Liver (tissue), 9 donors: ENCODE results near the gene TSPO2. TPM values are rescaled to one million over a fixed set of nuclear protein-coding genes. Genes with fewer than 3 reads are reported as not detected.

Experiments
- DNase-seq: peaks from one replicate; pipeline ENCODE4 v3.0.0-alpha.2; 2017; ENCODE audit warnings: low spot score
- H3K27ac ChIP-seq, 2 donors: one replicate each; pipeline ENCODE4 v1.7.0; 2013; ENCODE audit warnings: inconsistent platforms in 2 of 2, low read length in 2 of 2, control low read depth in 1 of 2, low read depth in 1 of 2, mild to moderate bottlenecking in 1 of 2
- H3K27me3 ChIP-seq, 4 donors: one replicate each; pipeline versions ENCODE4 v1.6.1 to v1.7.0; 2013; ENCODE audit warnings: low read length in 3 of 4, inconsistent platforms in 1 of 4, mild to moderate bottlenecking in 1 of 4, moderate library complexity in 1 of 4; ENCODE audit not compliant: control insufficient read depth in 4 of 4, insufficient read depth in 4 of 4
- H3K36me3 ChIP-seq, 4 donors: one replicate each; pipeline versions ENCODE4 v1.6.1 to v1.7.0; 2013; ENCODE audit warnings: low read length in 3 of 4, mild to moderate bottlenecking in 3 of 4, low read depth in 1 of 4, moderate library complexity in 1 of 4; ENCODE audit not compliant: control insufficient read depth in 4 of 4, insufficient read depth in 3 of 4
- H3K4me1 ChIP-seq, 4 donors: one replicate each; pipeline versions ENCODE4 v1.6.1 to v1.7.0; 2013; ENCODE audit warnings: low read length in 3 of 4, mild to moderate bottlenecking in 3 of 4, moderate library complexity in 1 of 4; ENCODE audit not compliant: control insufficient read depth in 4 of 4, insufficient read depth in 4 of 4
- H3K4me3 ChIP-seq, 3 donors: one replicate each; pipeline versions ENCODE4 v1.6.1 to v1.7.0; 2013; ENCODE audit warnings: low read length in 3 of 3, control low read depth in 1 of 3, low read depth in 1 of 3, mild to moderate bottlenecking in 1 of 3
- H3K9ac ChIP-seq, 2 donors: one replicate each; pipeline ENCODE4 v1.7.0; 2013; ENCODE audit warnings: low read length in 2 of 2, mild to moderate bottlenecking in 2 of 2, moderate library complexity in 2 of 2, control low read depth in 1 of 2, low read depth in 1 of 2
- H3K9me3 ChIP-seq, 4 donors: one replicate each; pipeline versions ENCODE4 v1.6.1 to v1.7.0; 2013; ENCODE audit warnings: low read length in 3 of 4; ENCODE audit not compliant: control insufficient read depth in 4 of 4
- ATF3 ChIP-seq: IDR thresholded peaks from 2 replicates; pipeline ENCODE4 v1.6.1; 2016; ENCODE audit warnings: antibody characterized with exemption
- EGR1 ChIP-seq, 2 donors: IDR thresholded peaks; 2 replicates each; pipeline ENCODE4 v1.6.1; 2016 to 2018; ENCODE audit warnings: antibody characterized with exemption in 2 of 2, low read depth in 2 of 2
- FOXA1 ChIP-seq: IDR thresholded peaks from 2 replicates; pipeline ENCODE4 v1.6.1; 2016; ENCODE audit warnings: antibody characterized with exemption
- FOXA2 ChIP-seq: IDR thresholded peaks from 2 replicates; pipeline ENCODE4 v1.6.1; 2016; ENCODE audit warnings: antibody characterized with exemption
- HNF4A ChIP-seq, 2 donors: conservative IDR thresholded peaks; 2 replicates each; pipeline ENCODE4 v1.6.1; 2016; ENCODE audit warnings: antibody characterized with exemption in 2 of 2, mild to moderate bottlenecking in 2 of 2
- HNF4G ChIP-seq: IDR thresholded peaks from 2 replicates; pipeline ENCODE4 v1.6.1; 2016; ENCODE audit warnings: antibody characterized with exemption
- MAX ChIP-seq: IDR thresholded peaks from 2 replicates; pipeline ENCODE4 v1.6.1; 2016; ENCODE audit warnings: antibody characterized with exemption
- NR2F2 ChIP-seq: IDR thresholded peaks from 2 replicates; pipeline ENCODE4 v1.6.1; 2016; ENCODE audit warnings: antibody characterized with exemption
- RAD21 ChIP-seq, 2 donors: IDR thresholded peaks; 2 replicates each; pipeline ENCODE4 v1.6.1; 2016; ENCODE audit warnings: antibody characterized with exemption in 2 of 2, mild to moderate bottlenecking in 2 of 2
- REST ChIP-seq: IDR thresholded peaks from 2 replicates; pipeline ENCODE4 v1.6.1; 2016; ENCODE audit warnings: antibody characterized with exemption, mild to moderate bottlenecking
- RXRA ChIP-seq, 2 donors: IDR thresholded peaks; 2 replicates each; pipeline ENCODE4 v1.6.1; 2017 to 2018; ENCODE audit warnings: antibody characterized with exemption in 2 of 2, mild to moderate bottlenecking in 1 of 2
- SP1 ChIP-seq: IDR thresholded peaks from 2 replicates; pipeline ENCODE4 v1.6.1; 2018; ENCODE audit warnings: antibody characterized with exemption, mild to moderate bottlenecking
- TAF1 ChIP-seq: conservative IDR thresholded peaks from 2 replicates; pipeline ENCODE4 v1.6.1; 2016; ENCODE audit warnings: antibody characterized with exemption, mild to moderate bottlenecking
- YY1 ChIP-seq: IDR thresholded peaks from 2 replicates; pipeline ENCODE4 v1.6.1; 2016; ENCODE audit warnings: antibody characterized with exemption, mild to moderate bottlenecking
- ZBTB33 ChIP-seq: IDR thresholded peaks from 2 replicates; pipeline ENCODE4 v1.6.1; 2016; ENCODE audit warnings: antibody characterized with exemption
- WGBS: extraction: QIAGEN DNeasy Blood & Tissue Kit; methylation state at CpG from one replicate; pipeline ENCODE4 v1.1.7; 2013; 5-methylcytosine and 5-hydroxymethylcytosine counted together
- polyA plus RNA-seq, 2 donors: library from polyadenylated mRNA; stranded (reverse) in 1 of 2; unstranded in 1 of 2; fragments of 200-250 nt in 1 of 2; fragments of >200 nt in 1 of 2; fragmentation: Nextera tagmentation in 1 of 2; extraction: Ambion mirVana in 1 of 2; gene quantifications; one replicate each; pipeline versions ENCODE4 v1.2.1 to v1.2.3, GENCODE V29; 2013 to 2015
- total RNA-seq, 2 donors: library from RNA; depleted of rRNA; stranded (reverse); fragments of >200 nt; gene quantifications; one replicate each; pipeline ENCODE4 v1.2.3, GENCODE V29; 2014
- donor health status: healthy.
- donor health status: healthy.
- donor health status: healthy.
- donor health status: healthy.
- donor health status: healthy.

Gene TSPO2
- total and polyA plus RNA-seq, 4 donors = 0.25 to 64.9 (median 0.43) TPM

GRCh38 chr6:41017663-41018062 lies 24.6 kb upstream of the TSPO2 start:
- Histone ChIP-seq H3K27ac (no peak overlapping the region), H3K9me3 (no peaks in the 10 kb centered on the region), H3K4me1 (peaks cover 5 to 23% (median 17%) of the 10 kb centered on the region in 4 donors), H3K27me3 (no peaks in the 10 kb centered on the region), H3K9ac (no peak overlapping the region), H3K4me3 (no peak overlapping the region), H3K36me3 (no peaks in the 10 kb centered on the region)
- DNase-seq = no peak
- TF ChIP-seq SP1 = no peak
- TF ChIP-seq MAX = no peak
- TF ChIP-seq EGR1 (IDR thresholded peaks at IDR 0.05; ENCODE audit: low read depth in 2 of 2) = no peak
- TF ChIP-seq REST = no peak
- no peak for TF ChIP-seq ATF3
- TF ChIP-seq FOXA1 = no peak
- TF ChIP-seq FOXA2 = no peak
- no peak for TF ChIP-seq HNF4A (conservative IDR thresholded peaks at IDR 0.05)
- no peak for TF ChIP-seq NR2F2
- TF ChIP-seq HNF4G = no peak
- no peak for TF ChIP-seq TAF1
- TF ChIP-seq YY1 = no peak
- no peak for TF ChIP-seq RXRA (IDR thresholded peaks at IDR 0.05)
- no peak for TF ChIP-seq ZBTB33
- TF ChIP-seq RAD21 (IDR thresholded peaks at IDR 0.05) = no peak
- 75% methylated on average over 1 of the region's 1 CpG for WGBS

GRCh38 chr6:41021832-41022231 lies 20.4 kb upstream of the TSPO2 start:
- Histone ChIP-seq H3K36me3 (peaks cover 0 to 3% (median 0%) of the 10 kb centered on the region in 4 donors), H3K27me3 (no peaks in the 10 kb centered on the region), H3K9me3 (no peaks in the 10 kb centered on the region), H3K9ac (no peak overlapping the region), H3K4me3 (no peak overlapping the region), H3K27ac (no peak overlapping the region), H3K4me1 (peaks cover 0 to 3% (median 1%) of the 10 kb centered on the region in 4 donors)
- no peak for DNase-seq
- 93% methylated on average over 3 of the region's 3 CpGs for WGBS
- no peak for TF ChIP-seq FOXA2
- no peak for TF ChIP-seq HNF4G
- TF ChIP-seq RAD21 (IDR thresholded peaks at IDR 0.05) = peak; percentile 23 to 48
- no peak for TF ChIP-seq RXRA (IDR thresholded peaks at IDR 0.05)
- TF ChIP-seq EGR1 (IDR thresholded peaks at IDR 0.05; ENCODE audit: low read depth in 2 of 2) = no peak
